GM19239 (cell line): ENCODE data around the gene CRYBB2.
"Not testable (repeated sequence)": the region's sequence is repeated elsewhere in the genome, so short reads cannot be mapped to it uniquely, and the experiment has no call there.

ENCODE experiments used
- DNase-seq: peaks from one replicate; pipeline ENCODE4 v3.0.0; 2011; ENCODE audit warnings: low spot score; ENCODE audit not compliant: insufficient read length
- FAIRE-seq: peaks from 2 replicates; lab custom pipeline; 2011; peaks lifted over from hg19 to GRCh38; lab: Jason Lieb, UNC

Gene CRYBB2

GRCh38 chr22:25228822-25229221 lies 9.4 kb downstream of the CRYBB2 start:
- DNase-seq, result no peak
- no peak for FAIRE-seq

DNA sequence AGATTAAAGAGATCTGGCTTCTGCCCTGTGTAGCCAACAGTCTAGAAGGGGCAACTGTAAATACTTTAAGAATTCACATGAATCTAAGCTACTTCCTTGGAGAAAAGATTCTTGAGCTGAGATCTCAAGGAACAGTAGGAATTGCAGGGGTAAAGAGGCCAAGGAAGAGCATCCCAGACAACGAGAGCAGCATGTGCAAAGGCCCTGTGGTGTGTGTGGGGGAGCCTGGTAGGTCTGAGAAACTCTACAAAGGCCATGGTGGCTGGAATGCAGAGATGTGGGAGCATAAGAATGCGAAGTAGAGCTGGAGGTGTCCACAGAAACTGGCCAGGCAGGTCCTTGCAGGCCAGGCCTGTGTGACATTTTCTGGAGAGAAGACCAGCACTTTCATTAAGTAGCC lies 11.3 kb downstream of the CRYBB2 start:
- FAIRE-seq, DNase-seq: not testable (repeated sequence)

DNA sequence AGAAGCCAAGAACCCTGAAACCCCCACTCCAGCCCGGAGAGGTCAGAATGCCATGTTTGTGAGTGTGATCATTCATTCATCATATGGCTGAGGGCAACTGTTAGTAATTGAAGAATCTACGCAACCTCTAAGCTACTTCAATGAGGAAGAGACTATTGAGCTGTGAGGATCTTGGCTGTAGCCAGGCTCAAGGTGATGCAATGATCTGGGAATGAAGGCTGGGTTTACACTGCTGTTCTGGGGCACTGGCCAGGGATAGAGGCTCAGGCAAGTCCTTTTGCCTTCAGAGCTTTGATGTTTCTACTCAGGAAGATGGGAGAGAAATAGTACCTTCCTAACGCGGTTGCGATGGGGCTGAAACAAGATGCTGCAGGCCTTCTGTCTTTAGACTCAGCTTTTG lies 12.9 kb downstream of the CRYBB2 start:
- FAIRE-seq, result no peak
- no peak for DNase-seq

- FAIRE-seq, DNase-seq: not testable (repeated sequence)
Measured at GRCh38 chr22:25233706-25234105, 14.3 kb downstream of the CRYBB2 start.

- DNase-seq (peak; percentile 97), FAIRE-seq (peak; percentile 64)
Measured at GRCh38 chr22:25235547-25236290, 16.3 kb downstream of the CRYBB2 start.

DNA sequence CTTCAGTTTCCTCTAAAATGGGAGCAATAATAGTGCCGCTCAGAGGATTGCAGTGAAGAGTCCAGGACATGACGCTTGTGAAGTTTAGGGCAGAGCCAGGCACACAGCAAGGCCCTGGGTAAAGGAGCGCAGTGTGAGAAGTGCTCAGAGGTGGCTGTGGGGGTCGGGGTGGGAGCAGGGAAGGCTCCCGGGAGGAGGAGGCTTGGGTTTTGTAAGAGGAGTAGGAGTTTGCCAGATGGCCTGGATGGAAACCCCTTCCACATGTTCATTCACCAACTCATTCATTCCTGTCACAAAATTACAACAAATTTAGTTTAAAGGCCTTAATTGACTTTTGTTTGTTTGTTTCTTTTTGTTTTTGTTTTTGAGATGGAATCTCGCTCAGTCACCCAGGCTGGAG lies 17.0 kb downstream of the CRYBB2 start:
- no peak for FAIRE-seq
- DNase-seq, result no peak

DNA sequence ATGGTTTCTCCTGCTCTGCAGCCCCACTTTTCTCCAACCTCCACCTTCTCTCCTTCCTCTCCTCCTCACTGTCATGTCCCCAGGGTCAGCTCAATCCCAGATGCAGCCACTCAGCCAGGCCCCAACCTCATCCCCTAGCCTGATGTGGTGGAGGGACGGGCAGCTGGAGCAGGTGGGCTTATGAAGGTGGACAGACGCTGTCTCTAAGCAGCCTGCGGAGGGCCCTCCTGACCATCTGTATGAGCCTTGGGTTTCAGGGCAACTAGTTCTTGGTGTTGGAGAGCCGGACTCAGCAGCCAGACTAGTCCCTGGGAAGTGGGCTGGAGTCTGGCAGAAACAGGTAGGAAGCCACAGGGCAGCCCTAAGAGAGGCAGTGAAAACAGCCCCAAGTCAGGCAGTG lies 18.1 kb downstream of the CRYBB2 start:
- no peak for FAIRE-seq

DNA sequence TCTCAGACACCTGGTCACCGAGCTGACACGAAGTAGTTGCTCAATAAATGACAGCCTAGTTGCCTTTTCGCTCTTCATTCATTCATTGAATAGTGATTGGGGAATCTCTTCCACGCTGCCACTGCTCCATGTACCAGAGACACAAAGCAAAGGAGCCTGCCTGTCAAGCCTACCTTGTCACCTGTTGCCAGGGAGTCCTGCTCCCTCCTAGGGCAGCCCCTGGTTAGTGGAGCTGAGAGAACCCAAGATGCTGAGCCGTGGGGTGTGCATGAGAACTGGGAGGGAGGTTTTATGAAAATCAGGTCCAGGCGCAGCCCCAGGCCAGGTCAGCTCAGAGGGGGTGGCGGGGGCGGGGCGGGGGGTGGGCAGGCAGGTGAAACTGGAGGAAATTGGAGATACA lies 18.6 kb downstream of the CRYBB2 start:
- DNase-seq, FAIRE-seq: not testable (repeated sequence)

More for the DNA sequence above, 18.1 kb downstream of the CRYBB2 start:
- DNase-seq, result no peak

DNA sequence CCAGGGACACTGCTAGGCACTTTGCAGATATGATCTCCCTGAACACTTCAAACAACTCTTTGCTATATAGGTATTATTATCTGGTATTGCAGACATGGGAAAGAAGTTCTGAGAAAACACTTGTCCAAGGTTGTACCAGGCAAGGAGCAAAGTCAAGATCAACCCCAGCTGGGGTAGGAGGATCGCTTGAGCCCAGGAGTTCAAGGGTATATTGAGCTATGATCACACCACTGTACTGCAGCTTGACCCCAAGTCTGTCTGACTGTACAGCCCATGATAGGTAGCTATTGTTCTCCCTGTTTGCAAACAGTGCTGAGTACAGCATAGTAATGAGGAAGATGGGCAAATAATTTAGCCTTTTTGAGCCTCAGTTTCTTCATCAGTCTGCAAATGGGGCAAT lies 35.7 kb downstream of the CRYBB2 start:
- FAIRE-seq, DNase-seq: not testable (repeated sequence)

GRCh38 chr22:25267567-25267966 lies 48.1 kb downstream of the CRYBB2 start:
- DNase-seq, FAIRE-seq: not testable (repeated sequence)

GRCh38 chr22:25268902-25269301 lies 49.5 kb downstream of the CRYBB2 start:
- DNase-seq, FAIRE-seq: not testable (repeated sequence)

DNA sequence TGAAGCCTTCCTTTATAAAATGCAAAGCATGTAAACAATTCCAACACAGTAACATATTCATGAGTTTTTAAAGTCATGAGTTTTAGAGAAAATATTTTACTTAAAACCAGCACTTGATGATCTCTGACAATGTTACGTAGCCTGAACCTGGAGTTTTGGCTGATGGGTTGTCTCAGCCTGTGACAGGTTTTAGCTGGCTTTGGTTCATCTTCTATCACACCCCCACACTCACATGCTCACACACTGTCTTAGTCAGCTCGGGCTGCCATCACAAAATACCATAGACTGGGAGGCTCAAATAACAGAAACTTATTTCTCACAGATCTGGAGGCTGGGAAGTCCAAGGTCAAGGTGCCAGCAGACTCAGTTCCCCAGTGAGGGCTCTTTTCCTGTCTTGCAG lies 50.6 kb downstream of the CRYBB2 start:
- DNase-seq, FAIRE-seq: not testable (repeated sequence)

- FAIRE-seq, result not testable (repeated sequence)
Measured at GRCh38 chr22:25273231-25273630, 53.8 kb downstream of the CRYBB2 start.

GRCh38 chr22:25273928-25274327 lies 54.5 kb downstream of the CRYBB2 start:
- DNase-seq, FAIRE-seq: not testable (repeated sequence)

More at GRCh38 chr22:25273231-25273630, 53.8 kb downstream of the CRYBB2 start:
- DNase-seq, result not testable (repeated sequence)

DNA sequence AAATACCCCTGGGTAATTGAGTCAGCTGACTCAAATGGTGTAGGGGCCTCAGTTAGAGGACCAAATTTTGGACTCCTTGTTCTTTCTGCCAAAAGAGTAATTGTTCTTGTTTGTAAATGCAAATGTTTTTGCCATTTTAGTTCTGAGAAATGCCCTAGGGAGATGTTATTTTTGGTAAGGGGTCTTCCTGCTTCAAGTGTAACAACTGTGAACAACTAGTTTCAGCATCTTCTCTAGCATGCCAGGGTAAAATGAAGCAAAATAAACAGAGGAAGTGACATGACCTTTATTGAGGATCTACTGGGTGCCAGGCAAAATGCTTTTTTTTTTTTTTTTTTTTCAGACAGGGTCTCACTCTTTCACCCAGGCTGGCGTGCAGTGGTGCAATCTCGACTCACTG lies 60.7 kb downstream of the CRYBB2 start:
- not testable (repeated sequence) for FAIRE-seq, DNase-seq
